ENCODE measurements around the gene NDUFB2.
A peak's percentile ranks its signal among the peaks of the same experiment; 100 is the strongest.

NDUFB2 gene

DNA sequence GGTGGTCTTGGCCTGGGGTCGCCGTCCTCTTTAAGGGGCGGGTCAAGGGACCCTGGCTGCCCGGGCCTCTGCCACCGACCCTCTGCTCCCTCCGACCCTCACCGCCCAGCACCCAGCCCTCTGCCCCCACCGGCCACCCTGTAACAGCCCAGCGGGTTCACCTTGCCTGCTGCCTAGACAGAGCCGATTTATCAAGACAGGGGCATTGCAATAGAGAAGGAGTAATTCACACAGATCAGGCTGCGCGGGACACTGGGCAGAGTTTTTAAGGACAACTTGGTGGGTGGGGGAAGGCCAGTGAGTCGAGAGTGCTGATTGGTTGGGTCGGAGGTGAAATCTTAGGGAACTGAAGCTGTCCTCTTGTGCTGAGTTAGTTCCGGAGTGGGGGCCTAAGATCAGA lies 24.5 kb upstream of the NDUFB2 start:
- H3K27ac ChIP-seq: no peak overlapping the region
- POLR2A ChIA-PET (ENCODE audit: low non-redundant PET): no interaction called here
- CTCF ChIA-PET: interaction anchor here (0.6 kb wide), 1 partner anchor 494 kb away, joined by 4 read pairs; no protein-coding TSS in a partner anchor
- no peak for DNase-seq (ENCODE audit: low spot score)
- no peak for TF ChIP-seq CTCF (conservative IDR thresholded peaks at IDR 0.05; ENCODE audit: low read depth)

DNA sequence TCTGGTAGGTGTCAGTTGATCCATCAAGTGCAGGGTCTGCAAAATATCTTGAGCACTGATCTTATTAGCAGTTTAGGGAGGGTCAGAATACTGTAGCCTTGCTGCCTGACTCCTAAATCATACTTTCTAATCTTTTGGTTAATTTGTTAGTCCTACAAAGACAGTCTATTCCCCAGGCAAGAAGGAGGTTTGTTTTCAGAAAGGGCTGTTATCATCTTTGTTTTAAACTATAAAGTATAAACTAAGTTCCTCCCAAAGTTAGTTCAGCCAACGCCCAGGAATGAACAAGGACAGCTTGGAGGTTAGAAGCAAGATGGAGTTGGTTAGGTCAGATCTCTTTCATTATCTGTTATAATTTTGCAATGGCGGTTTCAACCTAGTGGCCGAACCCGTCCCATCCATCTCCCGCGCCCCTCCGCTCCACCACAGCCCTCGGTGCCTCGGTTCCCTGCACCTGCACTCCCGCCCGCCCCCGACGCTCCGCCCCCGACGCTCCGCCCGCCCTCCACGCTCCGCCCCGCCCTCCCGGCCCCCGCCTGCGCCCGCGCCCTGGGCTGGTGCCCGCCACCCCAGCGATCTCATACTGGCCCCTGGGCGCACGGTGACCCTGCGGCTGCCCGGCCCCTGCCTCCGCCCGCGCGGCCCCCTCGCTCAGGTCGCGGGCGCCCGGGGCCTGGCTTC lies 24.0 kb upstream of the NDUFB2 start, which contains the start of gene ADCK2:
Gene ADCK2 (plus strand): TSS at position 564 of the 681 bp plus-strand sequence. CDS start 386 bp downstream, outside the sequence.
- POLR2A ChIA-PET (ENCODE audit: low non-redundant PET): no interaction called here
- peak; percentile 76 for DNase-seq (ENCODE audit: low spot score)
- H3K27ac ChIP-seq: peak within 1 kb of the TSS; percentile 67
- CTCF ChIA-PET: no interaction called here
- no peak for TF ChIP-seq CTCF (conservative IDR thresholded peaks at IDR 0.05; ENCODE audit: low read depth)

DNA sequence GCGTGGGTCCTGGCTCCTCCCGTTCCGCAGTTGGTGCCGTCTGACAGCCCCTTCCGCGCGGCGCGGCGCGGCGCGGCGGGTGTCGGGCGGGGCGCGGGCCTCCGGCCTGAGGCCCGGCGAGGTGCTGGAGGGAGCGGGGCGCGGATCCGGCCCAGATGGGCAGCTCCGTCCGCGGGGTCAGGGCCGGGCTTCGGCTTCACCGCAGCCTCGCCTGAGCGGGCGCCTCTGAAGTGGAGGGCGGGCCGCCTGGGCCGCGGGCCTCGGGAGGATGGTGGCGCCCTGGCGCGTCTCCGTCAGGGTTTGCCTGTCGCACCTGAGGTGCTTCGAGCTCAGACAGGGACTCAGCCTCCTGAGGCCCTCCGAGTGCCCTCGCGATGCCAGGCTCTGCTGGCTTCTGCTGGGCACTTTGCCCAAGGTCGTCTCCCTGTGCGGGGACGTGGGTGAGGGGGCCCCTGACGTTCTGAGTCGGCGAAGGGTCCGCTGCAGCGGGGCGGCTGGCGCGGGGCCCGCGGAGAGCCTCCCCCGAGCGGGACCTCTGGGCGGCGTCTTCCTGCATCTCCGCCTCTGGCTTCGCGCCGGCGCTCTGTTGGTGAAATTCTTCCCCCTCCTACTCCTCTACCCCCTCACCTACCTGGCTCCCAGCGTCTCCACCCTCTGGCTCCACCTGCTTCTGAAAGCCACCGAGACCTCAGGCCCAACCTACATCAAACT lies 23.3 kb upstream of the NDUFB2 start:
- peak; percentile 39 for DNase-seq (ENCODE audit: low spot score)
- no peak for TF ChIP-seq CTCF (conservative IDR thresholded peaks at IDR 0.05; ENCODE audit: low read depth)
- ChIA-PET POLR2A (ENCODE audit: low non-redundant PET) (no interaction called here), CTCF (interaction anchor here (0.6 to 0.7 kb wide), 3 partner anchors 12 to 342 kb away, joined by 3 to 8 read pairs (median 3); partner anchors contain the start of gene MRPS33)
- H3K27ac ChIP-seq: peak overlapping the region; percentile 67

DNA sequence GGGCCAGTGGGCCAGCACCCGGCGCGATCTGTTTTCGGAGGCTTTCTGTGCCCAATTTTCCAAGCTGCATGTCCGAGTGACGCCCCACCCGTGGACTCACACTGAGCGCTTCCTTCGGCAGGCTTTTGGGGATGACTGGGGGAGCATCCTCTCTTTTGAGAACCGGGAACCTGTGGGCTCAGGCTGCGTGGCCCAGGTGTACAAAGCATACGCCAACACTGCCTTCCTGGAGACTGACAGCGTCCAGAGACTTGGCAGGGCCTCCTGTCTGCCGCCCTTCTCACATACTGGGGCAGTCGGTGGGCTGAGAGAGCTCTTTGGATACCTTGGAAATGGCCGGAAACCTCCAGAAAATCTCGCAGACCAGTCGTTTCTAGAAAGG lies 22.7 kb upstream of the NDUFB2 start:
- DNase-seq (ENCODE audit: low spot score): no peak
- TF ChIP-seq CTCF (conservative IDR thresholded peaks at IDR 0.05; ENCODE audit: low read depth): no peak
- ChIA-PET POLR2A (ENCODE audit: low non-redundant PET) (no interaction called here), CTCF (interaction anchor here (0.6 to 0.7 kb wide), 3 partner anchors 11 to 341 kb away, joined by 3 to 8 read pairs (median 3); partner anchors contain the start of gene MRPS33)
- peak overlapping the region; percentile 67 for H3K27ac ChIP-seq

GRCh38 chr7:140674356-140674800 lies 22.1 kb upstream of the NDUFB2 start:
- no peak for TF ChIP-seq CTCF (conservative IDR thresholded peaks at IDR 0.05; ENCODE audit: low read depth)
- DNase-seq (ENCODE audit: low spot score): no peak
- CTCF ChIA-PET: interaction anchor here (0.6 kb wide), 1 partner anchor 43 kb away, joined by 3 read pairs; no protein-coding TSS in a partner anchor
- POLR2A ChIA-PET (ENCODE audit: low non-redundant PET): no interaction called here
- H3K27ac ChIP-seq: no peak overlapping the region; the same call in 1 of the 2 replicates

GRCh38 chr7:140674899-140675701 lies 21.4 kb upstream of the NDUFB2 start:
- no peak for DNase-seq (ENCODE audit: low spot score)
- H3K27ac ChIP-seq: no peak overlapping the region
- ChIA-PET POLR2A (ENCODE audit: low non-redundant PET) (no interaction called here), CTCF (interaction anchor here (0.6 kb wide), 2 partner anchors 43 to 1784 kb away, joined by 3 read pairs; no protein-coding TSS in a partner anchor)
- no peak; the same call in 1 of the 2 replicates for TF ChIP-seq CTCF (conservative IDR thresholded peaks at IDR 0.05; ENCODE audit: low read depth)

Data from RWPE1 (cell line).